Astrocyte of the spinal cord (primary cell): ENCODE measurements around the gene NFU1.

ENCODE experiments used
- DNase-seq: peaks from one replicate; pipeline ENCODE4 v3.0.0; 2011; ENCODE audit warnings: low read depth, low spot score
- H3K4me3 ChIP-seq: 2 replicates; pipeline ENCODE4 v1.5.1; 2011; ENCODE audit warnings: low read depth, mild to moderate bottlenecking, low read length, moderate library complexity
- in situ Hi-C: cut with HindIII; loops from 2 replicates; pipeline ENCODE4 v1.10.0; 2017; ENCODE audit warnings: low sequenced_read_pairs
- TF ChIP-seq, protein P1 (sequence below): IDR thresholded peaks from 2 replicates; pipeline ENCODE4 v1.5.1; 2012; ENCODE audit warnings: low read depth, mild to moderate bottlenecking, low read length, inconsistent platforms

The NFU1 gene

DNA sequence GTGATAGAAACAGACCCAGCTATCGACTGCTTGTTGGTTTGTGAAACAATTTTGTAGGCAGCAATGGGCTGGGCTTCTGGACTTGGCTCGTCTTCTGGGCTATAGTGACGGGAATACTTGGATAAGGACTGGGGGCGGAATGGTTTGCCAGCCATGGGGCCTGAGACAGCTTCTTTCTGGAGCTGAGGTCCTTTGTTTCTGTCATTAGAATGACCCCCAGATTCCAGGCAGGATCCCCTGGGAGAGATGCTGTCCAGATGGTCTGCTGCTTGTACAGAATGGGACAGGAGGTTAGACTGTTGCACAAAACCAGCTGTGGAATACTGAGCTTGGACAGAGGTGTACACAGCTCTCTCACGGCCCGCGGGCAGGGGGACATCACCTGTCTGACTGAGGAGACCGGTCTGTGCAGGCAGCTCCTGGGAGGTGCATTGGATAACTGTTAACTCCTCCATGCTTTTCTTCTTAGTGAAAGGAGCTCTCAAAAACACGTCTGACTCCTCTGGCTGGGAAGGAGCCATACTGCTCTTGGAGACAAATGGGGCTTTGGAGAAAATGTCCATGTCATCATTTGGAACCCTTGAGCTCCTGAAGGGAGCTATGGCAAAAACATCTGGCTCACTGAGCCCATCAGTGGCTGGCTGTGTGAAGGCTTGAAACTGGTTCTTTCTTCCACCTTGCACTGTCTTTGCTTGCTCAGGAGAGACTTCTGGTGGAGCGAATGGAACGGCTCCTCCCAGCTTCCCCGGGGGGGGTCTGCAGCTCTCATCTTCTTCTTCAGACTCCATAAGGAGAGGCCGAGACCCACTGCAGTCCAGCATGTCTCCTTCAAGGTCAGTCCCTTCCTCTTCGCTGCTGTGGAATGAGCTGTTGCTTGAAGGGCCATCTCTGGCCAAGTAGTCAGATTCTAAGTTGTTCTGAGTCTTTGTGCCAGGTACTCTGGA is 28.6 kb upstream of the NFU1 start:
- DNase-seq = no peak
- in situ Hi-C loops = no loop called here
- no peak overlapping the region for H3K4me3 ChIP-seq
- TF ChIP-seq, protein P1, sequence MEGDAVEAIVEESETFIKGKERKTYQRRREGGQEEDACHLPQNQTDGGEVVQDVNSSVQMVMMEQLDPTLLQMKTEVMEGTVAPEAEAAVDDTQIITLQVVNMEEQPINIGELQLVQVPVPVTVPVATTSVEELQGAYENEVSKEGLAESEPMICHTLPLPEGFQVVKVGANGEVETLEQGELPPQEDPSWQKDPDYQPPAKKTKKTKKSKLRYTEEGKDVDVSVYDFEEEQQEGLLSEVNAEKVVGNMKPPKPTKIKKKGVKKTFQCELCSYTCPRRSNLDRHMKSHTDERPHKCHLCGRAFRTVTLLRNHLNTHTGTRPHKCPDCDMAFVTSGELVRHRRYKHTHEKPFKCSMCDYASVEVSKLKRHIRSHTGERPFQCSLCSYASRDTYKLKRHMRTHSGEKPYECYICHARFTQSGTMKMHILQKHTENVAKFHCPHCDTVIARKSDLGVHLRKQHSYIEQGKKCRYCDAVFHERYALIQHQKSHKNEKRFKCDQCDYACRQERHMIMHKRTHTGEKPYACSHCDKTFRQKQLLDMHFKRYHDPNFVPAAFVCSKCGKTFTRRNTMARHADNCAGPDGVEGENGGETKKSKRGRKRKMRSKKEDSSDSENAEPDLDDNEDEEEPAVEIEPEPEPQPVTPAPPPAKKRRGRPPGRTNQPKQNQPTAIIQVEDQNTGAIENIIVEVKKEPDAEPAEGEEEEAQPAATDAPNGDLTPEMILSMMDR = no peak

DNA sequence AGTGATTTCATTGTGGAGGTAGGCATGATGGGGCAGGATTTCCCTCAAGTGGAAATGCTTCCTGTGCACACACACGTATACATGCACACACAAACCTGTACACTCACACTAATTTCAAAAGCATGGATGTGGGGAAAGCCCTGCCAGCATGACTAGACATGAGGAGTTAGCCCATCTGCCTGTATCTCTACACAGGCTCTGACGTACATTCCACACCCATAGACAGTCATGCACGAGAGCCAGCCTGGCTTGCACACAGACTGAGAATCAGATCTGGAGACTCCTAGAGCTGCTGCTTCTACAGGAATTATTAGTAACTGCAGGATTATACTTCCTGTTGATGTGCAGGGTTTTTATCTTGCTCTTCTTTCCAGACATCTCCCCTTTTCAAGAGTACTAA is 27.3 kb upstream of the NFU1 start:
- DNase-seq = no peak
- TF ChIP-seq, protein P1 = no peak
- in situ Hi-C loops = no loop called here
- no peak overlapping the region for H3K4me3 ChIP-seq

DNA sequence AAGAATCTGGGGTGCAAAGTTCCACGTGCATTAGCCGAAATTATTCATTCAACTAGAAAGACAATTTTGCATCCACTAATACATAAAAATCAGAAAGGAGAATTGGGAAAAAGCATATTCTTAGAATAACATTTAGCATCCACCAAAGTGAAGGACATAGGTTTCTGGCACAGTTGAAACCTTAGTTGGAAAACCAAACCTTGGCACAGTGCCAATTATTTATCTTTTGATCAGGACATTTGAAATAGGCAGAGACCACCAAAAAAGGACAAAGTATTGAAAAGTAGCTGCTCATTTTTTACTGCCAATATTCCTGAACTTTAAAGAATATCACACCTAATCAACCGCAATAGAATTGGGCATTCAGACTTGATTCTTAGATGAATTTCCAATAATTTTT is 25.5 kb upstream of the NFU1 start:
- in situ Hi-C loops = no loop called here
- TF ChIP-seq, protein P1 = no peak
- H3K4me3 ChIP-seq = no peak overlapping the region
- no peak for DNase-seq

DNA sequence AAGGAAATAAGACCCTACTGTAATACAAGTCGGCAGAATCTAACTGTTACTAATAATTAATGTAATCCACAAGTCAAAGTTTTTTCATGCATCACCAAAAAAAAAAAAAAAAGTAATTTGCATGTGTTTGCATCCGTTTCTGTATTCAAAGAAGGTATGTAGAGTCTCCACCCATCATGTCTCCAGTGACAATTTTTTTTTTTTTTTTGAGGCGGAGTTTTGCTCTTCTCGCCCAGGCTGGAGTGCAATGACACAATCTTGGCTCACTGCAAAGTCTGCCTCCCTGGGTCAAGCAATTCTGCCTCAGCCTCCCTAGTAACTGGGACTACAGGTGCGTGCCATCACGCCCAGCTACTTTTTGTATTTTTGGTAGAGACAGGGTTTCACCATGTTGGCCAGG is 24.2 kb upstream of the NFU1 start:
- TF ChIP-seq, protein P1 = no peak
- DNase-seq = no peak
- no peak overlapping the region for H3K4me3 ChIP-seq
- in situ Hi-C loops = no loop called here

DNA sequence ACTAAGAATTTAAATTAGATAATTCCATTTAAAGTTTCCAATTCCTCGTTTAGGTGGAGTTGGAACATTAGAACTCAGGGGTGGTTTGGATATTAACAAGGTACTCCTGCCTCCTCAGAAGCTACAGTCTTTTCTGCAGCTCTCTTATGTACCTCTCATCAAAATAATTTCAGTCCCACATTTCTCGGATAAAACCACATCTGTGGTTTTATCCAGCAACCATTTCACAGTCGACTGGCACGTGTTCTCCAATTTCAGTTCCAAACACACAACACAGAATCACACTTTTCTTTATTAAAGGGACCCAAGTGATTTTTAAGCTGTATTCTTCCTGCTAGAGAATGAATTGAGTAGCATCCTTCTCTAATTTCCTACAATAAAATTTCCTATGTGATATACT is 22.7 kb upstream of the NFU1 start:
- DNase-seq = no peak
- TF ChIP-seq, protein P1 = no peak
- in situ Hi-C loops = no loop called here
- no peak overlapping the region for H3K4me3 ChIP-seq

DNA sequence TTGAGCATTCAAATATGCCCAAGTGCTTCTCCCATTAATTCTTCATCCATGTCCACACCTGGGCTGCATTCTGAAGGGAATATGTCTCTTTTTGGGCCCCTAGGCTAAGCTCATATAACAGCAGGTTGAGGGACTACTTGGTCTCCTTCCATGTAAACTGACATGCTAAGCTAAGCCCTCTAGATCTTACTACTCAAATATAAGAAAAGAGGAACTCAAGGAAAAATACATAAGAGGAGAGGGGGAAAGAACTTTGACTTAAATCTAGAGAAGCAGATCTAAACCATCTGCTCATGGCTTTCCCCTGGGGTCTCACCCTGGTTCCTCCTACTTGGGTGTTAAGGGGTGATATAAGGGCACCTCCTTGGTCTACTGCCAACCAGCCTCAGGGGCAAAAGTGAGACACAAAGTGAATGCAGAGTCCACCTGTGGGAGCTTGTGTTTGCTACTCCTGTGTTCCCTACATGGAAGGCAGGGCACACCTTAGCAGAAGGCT is 19.8 kb upstream of the NFU1 start:
- DNase-seq = no peak
- TF ChIP-seq, protein P1 = no peak

More for the DNA sequence above, 19.8 kb upstream of the NFU1 start:
- no peak overlapping the region for H3K4me3 ChIP-seq
- in situ Hi-C loops = no loop called here
